Panc1 (cell line): ENCODE results near the gene SLC25A5.

Experiments
- POLR2AphosphoS5 ChIP-seq: IDR thresholded peaks from 2 replicates; pipeline ENCODE4 v1.6.1; 2012; ENCODE audit warnings: mild to moderate bottlenecking, low read depth, low read length, moderate library complexity
- TCF7L2 ChIP-seq: IDR thresholded peaks from 2 replicates; pipeline ENCODE4 v1.6.1; 2011; ENCODE audit warnings: mild to moderate bottlenecking, low read depth, low read length, inconsistent platforms
- TF ChIP-seq, protein P1 (sequence below): fragments of 450-650 bp; IDR thresholded peaks from 2 replicates; pipeline ENCODE4 v1.5.1; 2017; ENCODE audit warnings: mild to moderate bottlenecking
- TF ChIP-seq, protein P2 (sequence below), 2 experiments: IDR thresholded peaks; 2 replicates each; pipeline ENCODE4 v1.6.1; 2011 to 2012; ENCODE audit warnings: low read depth in 2 of 2, control low read depth in 1 of 2, low read length in 1 of 2, mild to moderate bottlenecking in 1 of 2, moderate library complexity in 1 of 2; ENCODE audit not compliant: insufficient read depth in 1 of 2

DNA sequence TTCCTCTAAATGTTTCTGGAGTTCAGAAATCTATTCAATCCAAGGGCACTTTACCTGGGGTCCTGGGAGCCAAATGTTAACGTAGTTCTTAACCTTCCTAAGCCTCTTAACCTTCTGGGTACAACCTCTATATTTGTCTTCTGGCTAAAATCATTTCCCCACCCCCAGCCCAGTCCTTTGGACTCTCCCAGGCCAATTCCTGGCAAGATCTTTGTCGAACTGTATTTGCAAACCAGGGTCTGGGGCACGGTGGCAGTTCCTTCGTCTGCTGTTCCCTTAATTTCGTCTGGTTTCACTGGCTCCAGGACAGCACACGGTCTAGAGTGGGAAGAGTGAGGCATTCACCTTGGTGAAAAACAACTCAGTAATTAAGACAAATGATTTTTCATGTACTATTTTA, 811 bp upstream of the SLC25A5 start:
- TF ChIP-seq, protein P1, sequence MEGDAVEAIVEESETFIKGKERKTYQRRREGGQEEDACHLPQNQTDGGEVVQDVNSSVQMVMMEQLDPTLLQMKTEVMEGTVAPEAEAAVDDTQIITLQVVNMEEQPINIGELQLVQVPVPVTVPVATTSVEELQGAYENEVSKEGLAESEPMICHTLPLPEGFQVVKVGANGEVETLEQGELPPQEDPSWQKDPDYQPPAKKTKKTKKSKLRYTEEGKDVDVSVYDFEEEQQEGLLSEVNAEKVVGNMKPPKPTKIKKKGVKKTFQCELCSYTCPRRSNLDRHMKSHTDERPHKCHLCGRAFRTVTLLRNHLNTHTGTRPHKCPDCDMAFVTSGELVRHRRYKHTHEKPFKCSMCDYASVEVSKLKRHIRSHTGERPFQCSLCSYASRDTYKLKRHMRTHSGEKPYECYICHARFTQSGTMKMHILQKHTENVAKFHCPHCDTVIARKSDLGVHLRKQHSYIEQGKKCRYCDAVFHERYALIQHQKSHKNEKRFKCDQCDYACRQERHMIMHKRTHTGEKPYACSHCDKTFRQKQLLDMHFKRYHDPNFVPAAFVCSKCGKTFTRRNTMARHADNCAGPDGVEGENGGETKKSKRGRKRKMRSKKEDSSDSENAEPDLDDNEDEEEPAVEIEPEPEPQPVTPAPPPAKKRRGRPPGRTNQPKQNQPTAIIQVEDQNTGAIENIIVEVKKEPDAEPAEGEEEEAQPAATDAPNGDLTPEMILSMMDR = no peak
- TF ChIP-seq TCF7L2 (no peak), POLR2AphosphoS5 (no peak)
- TF ChIP-seq, protein P2, sequence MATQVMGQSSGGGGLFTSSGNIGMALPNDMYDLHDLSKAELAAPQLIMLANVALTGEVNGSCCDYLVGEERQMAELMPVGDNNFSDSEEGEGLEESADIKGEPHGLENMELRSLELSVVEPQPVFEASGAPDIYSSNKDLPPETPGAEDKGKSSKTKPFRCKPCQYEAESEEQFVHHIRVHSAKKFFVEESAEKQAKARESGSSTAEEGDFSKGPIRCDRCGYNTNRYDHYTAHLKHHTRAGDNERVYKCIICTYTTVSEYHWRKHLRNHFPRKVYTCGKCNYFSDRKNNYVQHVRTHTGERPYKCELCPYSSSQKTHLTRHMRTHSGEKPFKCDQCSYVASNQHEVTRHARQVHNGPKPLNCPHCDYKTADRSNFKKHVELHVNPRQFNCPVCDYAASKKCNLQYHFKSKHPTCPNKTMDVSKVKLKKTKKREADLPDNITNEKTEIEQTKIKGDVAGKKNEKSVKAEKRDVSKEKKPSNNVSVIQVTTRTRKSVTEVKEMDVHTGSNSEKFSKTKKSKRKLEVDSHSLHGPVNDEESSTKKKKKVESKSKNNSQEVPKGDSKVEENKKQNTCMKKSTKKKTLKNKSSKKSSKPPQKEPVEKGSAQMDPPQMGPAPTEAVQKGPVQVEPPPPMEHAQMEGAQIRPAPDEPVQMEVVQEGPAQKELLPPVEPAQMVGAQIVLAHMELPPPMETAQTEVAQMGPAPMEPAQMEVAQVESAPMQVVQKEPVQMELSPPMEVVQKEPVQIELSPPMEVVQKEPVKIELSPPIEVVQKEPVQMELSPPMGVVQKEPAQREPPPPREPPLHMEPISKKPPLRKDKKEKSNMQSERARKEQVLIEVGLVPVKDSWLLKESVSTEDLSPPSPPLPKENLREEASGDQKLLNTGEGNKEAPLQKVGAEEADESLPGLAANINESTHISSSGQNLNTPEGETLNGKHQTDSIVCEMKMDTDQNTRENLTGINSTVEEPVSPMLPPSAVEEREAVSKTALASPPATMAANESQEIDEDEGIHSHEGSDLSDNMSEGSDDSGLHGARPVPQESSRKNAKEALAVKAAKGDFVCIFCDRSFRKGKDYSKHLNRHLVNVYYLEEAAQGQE (IDR thresholded peaks at IDR 0.05; ENCODE audit: insufficient read depth in 1 of 2, low read depth in 2 of 2, low read length in 1 of 2) = no peak
